Measurements from ENCODE around the gene MIER2.

GRCh38 chr19:330503-330902 lies 14.1 kb downstream of the MIER2 start:
- TF ChIP-seq CTCF (IDR thresholded peaks at IDR 0.05) (no peak), EP300 (IDR thresholded peaks at IDR 0.05) (no peak)
